Smooth muscle cell (in vitro differentiated cells): ENCODE results near the gene WDR48. TPM values are rescaled to one million over a fixed set of nuclear protein-coding genes. Genes with fewer than 3 reads are reported as not detected.

Source experiments
- DNase-seq: peaks from one replicate; lab custom pipeline; 2025; ENCODE audit not compliant: unreplicated experiment; lab: John Stamatoyannopoulos, UW
- H2AFZ ChIP-seq: fragments of 200-600 bp; sonication (generic); 2 replicates; pipeline ENCODE4 v1.6.0; 2016; ENCODE audit warnings: antibody characterized with exemption, low read depth, mild to moderate bottlenecking
- H3F3A ChIP-seq: fragments of 200-600 bp; sonication (generic); 2 replicates; pipeline ENCODE4 v1.6.0; 2017; ENCODE audit warnings: antibody characterized with exemption, low read depth
- H3K27ac ChIP-seq: fragments of 200-600 bp; sonication (generic); 2 replicates; pipeline ENCODE4 v1.5.1; 2016; ENCODE audit warnings: low read depth, mild to moderate bottlenecking
- H3K27me3 ChIP-seq: fragments of 200-600 bp; sonication (generic); 2 replicates; pipeline ENCODE4 v1.6.1; 2016; ENCODE audit warnings: low read depth, mild to moderate bottlenecking
- H3K36me3 ChIP-seq: fragments of 200-600 bp; sonication (generic); 2 replicates; pipeline ENCODE4 v1.5.1; 2016; ENCODE audit warnings: low read depth
- H3K4me1 ChIP-seq: fragments of 200-600 bp; sonication (generic); 2 replicates; pipeline ENCODE4 v1.5.1; 2016; ENCODE audit warnings: low read depth
- H3K4me2 ChIP-seq: fragments of 200-600 bp; sonication (generic); 2 replicates; pipeline ENCODE4 v1.6.0; 2016; ENCODE audit warnings: mild to moderate bottlenecking
- H3K4me3 ChIP-seq: fragments of 200-600 bp; sonication (generic); 2 replicates; pipeline ENCODE4 v1.5.1; 2016; ENCODE audit warnings: mild to moderate bottlenecking
- H3K79me2 ChIP-seq: fragments of 200-600 bp; sonication (generic); 2 replicates; pipeline ENCODE4 v1.6.0; 2016; ENCODE audit warnings: low read depth, mild to moderate bottlenecking
- H3K9ac ChIP-seq: fragments of 200-600 bp; sonication (generic); 2 replicates; pipeline ENCODE4 v1.6.0; 2016; ENCODE audit warnings: low read depth
- H3K9me3 ChIP-seq: fragments of 200-600 bp; sonication (generic); replicated peaks from 2 replicates; pipeline ENCODE4 v1.5.1; 2016; ENCODE audit warnings: low read depth
- H4K20me1 ChIP-seq: fragments of 200-600 bp; sonication (generic); 2 replicates; pipeline ENCODE4 v1.6.0; 2016; ENCODE audit warnings: low read depth
- WGBS: methylation state at CpG from one replicate; pipeline ENCODE4 v1.1.7; 2016; ENCODE audit warnings: low lambda C conversion rate; 5-methylcytosine and 5-hydroxymethylcytosine counted together
- polyA plus RNA-seq: library from polyadenylated mRNA; unstranded; fragments of >200 nt; fragmentation: Nextera tagmentation; extraction: Ambion mirVana; gene quantifications from 2 replicates; pipeline ENCODE4 v1.2.1, GENCODE V29; 2016
- total RNA-seq: library from RNA; depleted of rRNA; stranded (reverse); fragments of >200 nt; gene quantifications from 2 replicates; pipeline ENCODE4 v1.2.3, GENCODE V29; 2014
- TF ChIP-seq, protein P1 (sequence below): fragments of 200-600 bp; sonication (generic); IDR thresholded peaks from 2 replicates; pipeline ENCODE4 v1.5.1; 2017; ENCODE audit warnings: borderline replicate concordance, mild to moderate bottlenecking, antibody characterized with exemption; ENCODE audit not compliant: insufficient read depth, poor library complexity, severe bottlenecking

WDR48 gene
- total RNA-seq = 34.6 and 37.1 TPM in 2 replicates
- 26.9 TPM in 2 replicates for polyA plus RNA-seq

DNA sequence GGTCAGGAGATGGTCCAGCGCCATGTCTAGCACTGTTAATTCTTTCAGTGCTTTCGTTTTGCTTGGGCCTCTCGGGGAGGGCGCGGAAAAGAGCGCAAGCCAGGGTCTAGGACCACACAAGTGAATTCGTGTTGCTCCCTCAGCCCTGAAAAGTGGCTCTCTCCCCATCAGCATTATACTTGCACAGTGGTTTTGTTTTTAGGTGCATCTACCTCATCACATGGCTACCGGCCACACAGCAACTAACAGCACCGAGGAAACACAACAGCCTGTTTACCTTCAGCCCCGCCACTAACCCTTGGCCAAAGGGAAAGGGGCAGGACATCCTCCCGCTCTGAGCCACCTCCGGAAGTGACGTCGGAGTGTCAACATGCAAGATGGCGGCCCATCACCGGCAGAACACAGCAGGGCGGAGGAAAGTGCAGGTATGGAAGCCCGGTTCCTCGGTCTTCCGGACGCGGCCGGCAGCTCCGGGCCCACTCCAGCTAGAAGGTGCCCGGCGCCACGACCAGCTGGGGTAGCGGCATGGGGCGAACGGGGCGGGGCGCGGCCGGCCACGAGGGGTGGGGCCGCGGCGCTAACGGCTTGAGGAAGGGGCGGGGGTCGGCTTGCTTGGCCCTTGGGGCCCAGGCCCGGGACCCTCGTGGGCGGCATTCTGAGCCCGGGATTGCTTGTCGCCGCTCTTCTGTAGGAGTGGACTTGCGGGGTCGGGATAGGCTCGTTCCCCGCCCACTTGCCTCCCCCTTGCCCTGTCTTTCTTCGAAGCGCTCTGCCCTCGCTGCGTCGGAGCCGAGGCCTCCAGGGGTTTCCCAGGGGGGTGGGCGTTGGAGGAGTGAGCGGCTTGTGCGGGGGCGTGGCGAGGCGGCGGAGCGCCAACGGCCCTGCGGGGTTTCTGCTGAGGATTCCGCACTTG, at the start of gene WDR48, which contains the start of gene SCN11A:
WDR48 (plus strand) TSS at position 368 of the 913 bp plus-strand sequence; CDS start at position 378, 10 bp downstream.
SCN11A (minus strand) TSS at position 296 of the 913 bp plus-strand sequence. CDS start 101,582 bp downstream, outside the sequence.
- DNase-seq = peak; percentile 48
- Histone ChIP-seq H3K27ac (peak within 1 kb of the TSS; percentile 93), H2AFZ (peak within 1 kb of the TSS; percentile 91), H3K4me3 (peak within 1 kb of the TSS; percentile 84), H3K9ac (peak within 1 kb of the TSS; percentile 98), H3K9me3 (no peaks in the 10 kb centered on the region), H3K27me3 (no peaks in the 10 kb centered on the region), H3K4me1 (peaks cover 11% of the 10 kb centered on the region), H3K79me2 (peaks cover 49% of the 10 kb centered on the region), H3K36me3 (no peaks in the 10 kb centered on the region), H3F3A (no peaks in the 10 kb centered on the region), H4K20me1 (peaks cover 34% of the 10 kb centered on the region), H3K4me2 (peak within 1 kb of the TSS; percentile 96)
- TF ChIP-seq, protein P1, sequence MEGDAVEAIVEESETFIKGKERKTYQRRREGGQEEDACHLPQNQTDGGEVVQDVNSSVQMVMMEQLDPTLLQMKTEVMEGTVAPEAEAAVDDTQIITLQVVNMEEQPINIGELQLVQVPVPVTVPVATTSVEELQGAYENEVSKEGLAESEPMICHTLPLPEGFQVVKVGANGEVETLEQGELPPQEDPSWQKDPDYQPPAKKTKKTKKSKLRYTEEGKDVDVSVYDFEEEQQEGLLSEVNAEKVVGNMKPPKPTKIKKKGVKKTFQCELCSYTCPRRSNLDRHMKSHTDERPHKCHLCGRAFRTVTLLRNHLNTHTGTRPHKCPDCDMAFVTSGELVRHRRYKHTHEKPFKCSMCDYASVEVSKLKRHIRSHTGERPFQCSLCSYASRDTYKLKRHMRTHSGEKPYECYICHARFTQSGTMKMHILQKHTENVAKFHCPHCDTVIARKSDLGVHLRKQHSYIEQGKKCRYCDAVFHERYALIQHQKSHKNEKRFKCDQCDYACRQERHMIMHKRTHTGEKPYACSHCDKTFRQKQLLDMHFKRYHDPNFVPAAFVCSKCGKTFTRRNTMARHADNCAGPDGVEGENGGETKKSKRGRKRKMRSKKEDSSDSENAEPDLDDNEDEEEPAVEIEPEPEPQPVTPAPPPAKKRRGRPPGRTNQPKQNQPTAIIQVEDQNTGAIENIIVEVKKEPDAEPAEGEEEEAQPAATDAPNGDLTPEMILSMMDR = no peak
- WGBS = 3% methylated on average over 58 of the region's 68 CpGs

- no peaks in the 10 kb centered on the region for H4K20me1 ChIP-seq
- H3K27me3 ChIP-seq = no peaks in the 10 kb centered on the region
- no peaks in the 10 kb centered on the region for H3K36me3 ChIP-seq
- H3K4me3 ChIP-seq = no peak overlapping the region
- no peak overlapping the region for H2AFZ ChIP-seq
- no peaks in the 10 kb centered on the region for H3K4me1 ChIP-seq
- no peaks in the 10 kb centered on the region for H3F3A ChIP-seq
- no peak overlapping the region for H3K9ac ChIP-seq
- H3K79me2 ChIP-seq = no peaks in the 10 kb centered on the region
- 44% methylated on average over 2 of the region's 2 CpGs for WGBS
- H3K9me3 ChIP-seq = no peaks in the 10 kb centered on the region
- no peak overlapping the region for H3K27ac ChIP-seq
- no peak overlapping the region for H3K4me2 ChIP-seq
- TF ChIP-seq, protein P1 = no peak
- DNase-seq = no peak
Measured at GRCh38 chr3:39005295-39005694, 46.5 kb upstream of the WDR48 start.

DNA sequence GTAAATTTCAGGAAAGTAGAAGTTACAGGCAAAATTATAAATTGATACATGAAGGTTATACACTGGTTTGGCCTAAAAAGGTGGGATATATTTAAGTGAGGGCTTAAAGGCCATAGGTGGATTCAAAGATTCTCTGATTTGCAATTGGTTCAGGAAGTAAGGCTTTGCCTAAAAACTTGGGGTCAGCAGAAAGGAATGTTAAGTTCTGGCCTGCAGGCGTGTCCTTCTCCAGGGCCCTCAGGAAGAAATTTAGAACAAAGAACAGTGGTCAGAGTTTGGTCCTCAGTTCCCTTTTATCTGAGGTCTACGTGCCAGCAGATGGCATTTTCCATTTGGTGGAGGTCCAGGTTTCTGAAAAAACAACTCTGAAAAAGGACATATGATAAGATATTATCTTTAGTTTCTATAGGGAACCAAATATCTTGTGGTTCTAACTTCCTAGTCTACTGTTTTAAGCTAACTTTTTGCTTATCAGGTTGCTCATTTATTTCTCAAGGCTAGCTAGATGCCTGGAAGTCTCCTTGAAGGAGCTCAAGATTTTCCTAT, 40.6 kb upstream of the WDR48 start:
- Histone ChIP-seq H3K27ac (no peak overlapping the region), H3K4me1 (no peaks in the 10 kb centered on the region), H3K79me2 (no peaks in the 10 kb centered on the region), H2AFZ (no peak overlapping the region), H3K9ac (no peak overlapping the region), H3K36me3 (no peaks in the 10 kb centered on the region), H3K27me3 (no peaks in the 10 kb centered on the region), H3K9me3 (no peaks in the 10 kb centered on the region), H3K4me2 (no peak overlapping the region), H3K4me3 (no peak overlapping the region), H3F3A (no peaks in the 10 kb centered on the region), H4K20me1 (no peaks in the 10 kb centered on the region)
- 81% methylated on average over 2 of the region's 2 CpGs for WGBS
- no peak for DNase-seq
- TF ChIP-seq, protein P1 = no peak
